HEK293T (cell line): ENCODE data around the gene SLC6A5.

Source experiments
- BHLHE40 ChIP-seq: fragments of 450-650 bp; IDR thresholded peaks from 2 replicates; pipeline ENCODE4 v1.6.1; 2016; ENCODE audit warnings: mild to moderate bottlenecking, moderate library complexity, borderline replicate concordance
- ELF4 ChIP-seq: fragments of 450-650 bp; IDR thresholded peaks from 2 replicates; pipeline ENCODE4 v1.6.1; 2017; ENCODE audit warnings: antibody characterized with exemption
- FOXM1 ChIP-seq: fragments of 450-650 bp; IDR thresholded peaks from 2 replicates; pipeline ENCODE4 v1.6.1; 2017; ENCODE audit warnings: mild to moderate bottlenecking, borderline replicate concordance
- NFRKB ChIP-seq: fragments of 450-650 bp; IDR thresholded peaks from 2 replicates; pipeline ENCODE4 v1.6.1; 2016; ENCODE audit warnings: mild to moderate bottlenecking, moderate library complexity
- PKNOX1 ChIP-seq: fragments of 450-650 bp; IDR thresholded peaks from 2 replicates; pipeline ENCODE4 v1.6.1; 2016
- SP1 ChIP-seq: fragments of 450-650 bp; IDR thresholded peaks from 2 replicates; pipeline ENCODE4 v1.6.1; 2017
- TARDBP ChIP-seq: fragments of 450-650 bp; IDR thresholded peaks from 2 replicates; pipeline ENCODE4 v1.6.1; 2016

GRCh38 chr11:20654038-20654437 is 54.6 kb downstream of the SLC6A5 start:
- TF ChIP-seq NFRKB (no peak), PKNOX1 (no peak), SP1 (no peak), TARDBP (no peak), ELF4 (no peak), FOXM1 (no peak), BHLHE40 (no peak)
